ENCODE data around the gene HEXIM1.

HEXIM1 gene, protein sequence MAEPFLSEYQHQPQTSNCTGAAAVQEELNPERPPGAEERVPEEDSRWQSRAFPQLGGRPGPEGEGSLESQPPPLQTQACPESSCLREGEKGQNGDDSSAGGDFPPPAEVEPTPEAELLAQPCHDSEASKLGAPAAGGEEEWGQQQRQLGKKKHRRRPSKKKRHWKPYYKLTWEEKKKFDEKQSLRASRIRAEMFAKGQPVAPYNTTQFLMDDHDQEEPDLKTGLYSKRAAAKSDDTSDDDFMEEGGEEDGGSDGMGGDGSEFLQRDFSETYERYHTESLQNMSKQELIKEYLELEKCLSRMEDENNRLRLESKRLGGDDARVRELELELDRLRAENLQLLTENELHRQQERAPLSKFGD

GRCh38 chr17:45148183-45149036, at the start of gene HEXIM1:
Gene HEXIM1, plus strand, starts transcription at chr17:45148475. Its CDS starts 716 bp downstream, at chr17:45149191.
- in situ Hi-C loops (cut with MboI; ENCODE audit: low pct_unique_long_range_greater_than_20kb, low sequenced_read_pairs), result no loop called here
- peak; percentile 100 for DNase-seq

- in situ Hi-C loops (cut with MboI; ENCODE audit: low pct_unique_long_range_greater_than_20kb, low sequenced_read_pairs), result no loop called here
- DNase-seq, result peak; percentile 78
Measured at GRCh38 chr17:45098869-45099616, 49.2 kb upstream of the HEXIM1 start.

- in situ Hi-C loops (cut with MboI; ENCODE audit: low pct_unique_long_range_greater_than_20kb, low sequenced_read_pairs), result loop anchor here (25.0 kb wide), 1 partner anchor 189 kb away; the partner anchor contains the start of gene GFAP
- DNase-seq, result no peak
Measured at GRCh38 chr17:45101546-45101882, 46.8 kb upstream of the HEXIM1 start.

DNA sequence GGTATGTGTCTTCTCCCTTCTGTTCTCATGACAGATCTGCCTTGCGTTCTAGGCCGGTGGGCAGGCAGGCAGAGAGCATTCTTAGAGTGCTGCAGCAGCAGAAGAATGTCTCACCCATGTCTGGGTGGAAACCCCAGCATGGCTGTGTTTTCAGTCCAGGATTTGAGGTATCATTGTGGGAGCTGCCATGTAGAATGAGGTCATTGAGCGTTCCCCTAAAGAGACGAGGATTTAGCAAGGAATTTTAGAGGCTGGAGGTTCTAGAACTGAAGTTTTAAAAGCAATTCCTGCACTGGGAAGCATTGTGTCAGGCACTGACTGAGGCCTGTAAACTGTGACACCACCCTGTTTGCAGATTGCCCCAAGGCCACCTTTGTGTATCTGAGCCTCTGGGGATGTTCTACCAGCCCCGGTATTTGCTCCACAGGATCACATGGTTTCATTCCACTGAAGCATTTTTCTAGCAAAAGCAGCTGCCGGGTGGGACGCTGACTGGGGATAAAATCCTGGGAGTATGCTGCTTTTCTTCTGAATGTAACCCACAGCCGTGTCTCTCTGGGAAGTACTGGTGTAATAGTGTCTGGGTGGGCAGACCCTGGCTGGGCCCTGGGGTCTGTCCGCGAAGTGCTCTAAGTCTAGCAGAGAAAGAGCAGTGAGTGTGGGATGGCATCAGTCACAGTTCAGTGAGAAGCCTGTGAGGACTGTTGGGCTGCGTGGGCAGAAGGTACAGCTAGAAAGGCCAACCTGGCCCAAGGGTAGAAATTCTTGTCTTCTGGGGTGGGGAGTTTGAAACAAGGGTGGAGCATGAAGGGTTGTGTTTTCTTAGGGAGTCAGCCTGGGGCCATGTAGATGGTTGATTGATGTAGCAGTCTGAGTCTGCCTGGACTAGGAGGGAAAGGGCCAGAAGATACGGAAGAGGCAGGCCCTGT, 46.1 kb upstream of the HEXIM1 start:
- no peak for DNase-seq
- in situ Hi-C loops (cut with MboI; ENCODE audit: low pct_unique_long_range_greater_than_20kb, low sequenced_read_pairs), result loop anchor here (25.0 kb wide), 1 partner anchor 190 kb away; the partner anchor contains the start of gene GFAP

DNA sequence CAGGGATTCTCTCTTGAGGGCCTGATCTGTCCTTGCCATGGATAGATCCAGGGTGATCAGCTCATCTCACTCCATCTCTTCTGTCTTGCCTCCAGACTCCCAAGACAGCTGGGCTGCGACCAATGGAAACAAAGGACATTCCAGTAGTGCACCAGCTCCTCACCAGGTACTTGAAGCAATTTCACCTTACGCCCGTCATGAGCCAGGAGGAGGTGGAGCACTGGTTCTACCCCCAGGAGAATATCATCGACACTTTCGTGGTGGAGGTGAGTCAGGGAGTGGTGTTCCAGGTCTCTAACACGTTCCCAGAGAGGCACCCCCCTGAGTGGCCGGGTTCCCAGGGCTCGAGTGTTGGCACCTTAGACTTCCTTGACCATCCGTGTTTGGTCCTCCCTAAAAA, 45.4 kb upstream of the HEXIM1 start:
- in situ Hi-C loops (cut with MboI; ENCODE audit: low pct_unique_long_range_greater_than_20kb, low sequenced_read_pairs), result loop anchor here (25.0 kb wide), 1 partner anchor 191 kb away; the partner anchor contains the start of gene GFAP

DNA sequence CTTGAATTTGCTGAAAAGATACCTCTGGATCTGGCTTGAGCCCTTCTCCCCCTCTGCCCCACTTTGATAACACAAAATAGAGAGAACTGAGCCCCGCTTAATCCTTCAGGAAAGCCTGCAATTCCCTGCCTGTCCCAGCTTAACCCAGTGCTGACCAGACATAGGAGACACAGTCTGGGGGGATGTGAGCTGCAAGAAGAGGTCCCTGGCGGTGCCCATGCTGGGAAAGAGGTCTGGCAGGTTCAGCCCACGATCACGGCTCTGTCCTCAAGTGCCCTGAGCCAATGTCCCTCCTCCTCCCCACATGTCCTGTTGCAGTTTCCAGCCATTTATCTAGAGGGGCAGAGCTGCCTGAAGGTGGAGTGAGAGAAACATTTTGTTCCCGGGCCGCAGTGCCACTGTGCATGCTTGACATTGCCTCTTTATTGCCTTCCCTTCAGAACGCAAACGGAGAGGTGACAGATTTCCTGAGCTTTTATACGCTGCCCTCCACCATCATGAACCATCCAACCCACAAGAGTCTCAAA, 44.9 kb upstream of the HEXIM1 start:
- no peak for DNase-seq
- in situ Hi-C loops (cut with MboI; ENCODE audit: low pct_unique_long_range_greater_than_20kb, low sequenced_read_pairs), result loop anchor here (25.0 kb wide), 1 partner anchor 191 kb away; the partner anchor contains the start of gene GFAP

More for the DNA sequence above, 45.4 kb upstream of the HEXIM1 start:
- no peak for DNase-seq

- in situ Hi-C loops (cut with MboI; ENCODE audit: low pct_unique_long_range_greater_than_20kb, low sequenced_read_pairs), result loop anchor here (25.0 kb wide), 1 partner anchor 192 kb away; the partner anchor contains the start of gene GFAP
- no peak for DNase-seq
Measured at GRCh38 chr17:45104029-45104428, 44.2 kb upstream of the HEXIM1 start.

GRCh38 chr17:45104497-45104896, 43.8 kb upstream of the HEXIM1 start:
- in situ Hi-C loops (cut with MboI; ENCODE audit: low pct_unique_long_range_greater_than_20kb, low sequenced_read_pairs), result loop anchor here (25.0 kb wide), 1 partner anchor 192 kb away; the partner anchor contains the start of gene GFAP
- no peak for DNase-seq

DNA sequence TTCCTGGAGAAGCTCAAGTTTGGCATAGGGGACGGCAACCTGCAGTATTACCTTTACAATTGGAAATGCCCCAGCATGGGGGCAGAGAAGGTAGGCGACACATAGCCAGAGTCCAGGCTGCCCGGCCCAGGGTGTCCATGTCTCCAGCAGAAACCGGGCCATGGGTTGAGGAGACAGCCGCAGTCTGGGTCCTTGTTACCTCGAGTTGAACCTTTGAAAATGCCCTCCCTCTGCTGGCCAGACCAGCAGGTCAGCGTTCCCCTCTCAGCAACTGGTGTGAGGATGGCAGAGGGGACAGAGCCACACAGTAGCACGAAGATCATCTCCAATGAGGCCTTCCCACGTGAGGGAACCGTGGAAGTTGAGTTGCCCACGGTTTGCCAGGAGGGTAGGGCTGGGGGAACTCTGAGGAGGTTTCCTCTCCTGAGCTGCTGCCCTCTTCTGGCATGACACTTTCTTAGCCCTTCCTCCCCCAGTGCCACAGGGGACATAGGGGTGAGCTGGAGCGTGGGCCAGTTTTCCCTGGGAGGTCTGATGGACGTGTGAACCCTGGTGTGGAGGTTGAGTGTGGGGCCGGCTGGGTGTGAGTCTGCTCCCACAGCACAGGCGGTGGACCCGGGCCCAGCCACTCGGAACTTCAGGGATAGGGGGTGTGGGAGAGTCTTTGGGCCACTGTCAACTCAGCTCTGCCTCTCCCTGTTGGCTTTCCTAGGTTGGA, 43.2 kb upstream of the HEXIM1 start:
- DNase-seq, result no peak
- in situ Hi-C loops (cut with MboI; ENCODE audit: low pct_unique_long_range_greater_than_20kb, low sequenced_read_pairs), result loop anchor here (25.0 kb wide), 1 partner anchor 193 kb away; the partner anchor contains the start of gene GFAP

DNA sequence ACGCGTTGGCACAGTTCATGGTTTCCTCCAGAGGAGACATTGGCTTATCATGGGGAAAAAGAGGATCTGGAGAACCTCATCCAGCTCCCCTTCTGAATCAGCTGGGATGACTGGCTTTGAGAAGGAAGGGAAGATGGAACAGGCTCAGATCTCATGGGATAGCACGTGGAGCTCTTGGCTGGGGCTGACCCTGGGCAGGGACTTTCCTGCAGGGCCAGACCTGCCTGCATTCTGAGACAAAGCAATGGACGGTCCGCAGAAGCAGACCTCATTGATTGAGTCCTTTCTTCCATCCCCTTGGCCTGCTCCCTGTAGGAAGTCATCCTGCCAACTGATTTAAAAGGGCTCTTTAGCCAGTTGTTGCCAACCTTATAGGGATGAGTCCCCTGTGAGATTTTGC, 42.2 kb upstream of the HEXIM1 start:
- in situ Hi-C loops (cut with MboI; ENCODE audit: low pct_unique_long_range_greater_than_20kb, low sequenced_read_pairs), result loop anchor here (25.0 kb wide), 1 partner anchor 194 kb away; the partner anchor contains the start of gene GFAP
- no peak for DNase-seq

DNA sequence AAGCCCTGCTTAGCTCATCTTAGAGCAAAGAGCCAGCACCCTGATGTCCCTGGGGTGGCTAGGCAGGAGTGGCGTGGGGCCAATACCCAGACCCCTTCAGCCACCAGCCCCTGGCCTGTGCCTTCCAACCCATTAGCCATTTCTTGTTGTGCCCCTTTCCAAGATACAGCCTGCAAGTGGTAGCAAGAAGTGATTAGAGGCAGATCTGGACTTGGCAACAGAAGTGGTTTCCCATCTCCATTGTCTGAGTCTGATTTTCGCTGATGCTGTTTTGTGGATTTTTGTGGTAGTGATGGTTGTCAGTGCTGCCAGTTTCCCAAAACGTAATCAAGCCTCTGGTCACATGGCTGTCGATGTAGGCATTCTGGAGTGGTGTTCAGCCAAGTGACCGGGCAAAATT, 41.7 kb upstream of the HEXIM1 start:
- in situ Hi-C loops (cut with MboI; ENCODE audit: low pct_unique_long_range_greater_than_20kb, low sequenced_read_pairs), result loop anchor here (25.0 kb wide), 1 partner anchor 194 kb away; the partner anchor contains the start of gene GFAP
- no peak for DNase-seq

- in situ Hi-C loops (cut with MboI; ENCODE audit: low pct_unique_long_range_greater_than_20kb, low sequenced_read_pairs), result loop anchor here (25.0 kb wide), 1 partner anchor 195 kb away; the partner anchor contains the start of gene GFAP
- DNase-seq, result no peak
Measured at GRCh38 chr17:45107293-45108010, 40.8 kb upstream of the HEXIM1 start.

GRCh38 chr17:45108051-45108450, 40.2 kb upstream of the HEXIM1 start:
- no peak for DNase-seq
- in situ Hi-C loops (cut with MboI; ENCODE audit: low pct_unique_long_range_greater_than_20kb, low sequenced_read_pairs), result loop anchor here (25.0 kb wide), 1 partner anchor 196 kb away; the partner anchor contains the start of gene GFAP

DNA sequence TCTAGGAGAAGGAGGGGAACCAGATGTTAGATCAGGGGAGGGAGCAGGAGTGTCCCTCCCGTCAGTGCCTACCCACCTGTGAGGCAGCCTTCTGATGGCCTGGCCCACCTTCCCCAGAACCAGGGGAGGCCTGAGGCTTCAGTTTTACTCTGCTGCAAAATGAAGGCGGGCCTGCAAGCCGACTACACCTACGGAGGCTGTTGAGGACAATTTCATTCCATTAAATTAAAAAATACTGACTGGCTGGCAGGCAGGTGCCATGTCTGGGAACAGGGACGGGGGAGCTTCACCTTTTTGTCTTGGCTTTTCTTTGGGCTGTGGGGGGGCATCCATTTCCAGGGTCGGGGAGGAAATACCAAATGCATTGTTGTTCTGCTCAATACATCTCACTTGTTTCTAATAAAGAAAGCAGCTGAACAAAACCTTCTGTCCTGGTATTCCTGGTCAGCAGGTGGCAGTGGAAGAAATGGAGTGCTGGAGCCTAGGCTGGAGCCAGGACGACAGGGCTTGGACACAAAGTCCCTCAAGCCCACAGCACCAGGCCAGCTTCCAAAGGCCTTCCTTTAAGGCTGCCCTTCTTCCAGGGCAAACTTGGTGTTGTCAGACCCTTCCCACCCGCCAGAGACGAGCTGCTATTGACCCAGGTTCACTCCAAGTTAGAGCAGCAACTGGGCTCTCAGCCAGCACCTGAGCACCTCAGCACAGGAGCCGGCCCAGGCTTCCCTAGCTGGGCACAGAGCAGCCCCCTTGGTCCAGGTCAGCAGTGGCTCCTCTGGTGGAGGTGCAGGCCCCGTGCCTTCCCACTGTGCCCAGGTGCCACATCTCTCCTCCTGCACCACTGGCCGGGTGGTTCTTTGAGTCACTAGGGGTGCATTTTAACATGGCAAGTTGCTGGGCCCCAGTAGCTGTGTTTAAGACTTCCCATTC, 39.4 kb upstream of the HEXIM1 start:
- no peak for DNase-seq
- in situ Hi-C loops (cut with MboI; ENCODE audit: low pct_unique_long_range_greater_than_20kb, low sequenced_read_pairs), result loop anchor here (25.0 kb wide), 1 partner anchor 197 kb away; the partner anchor contains the start of gene GFAP

Data from KBM-7 (cell line).